ENCODE data around the gene BTRC.

The BTRC gene

GRCh38 chr10:101353692-101354327 lies at the start of gene BTRC:
TSS of gene BTRC (plus strand) at chr10:101354165. CDS start at chr10:101354181, 16 bp downstream.
- TF ChIP-seq, protein P1, sequence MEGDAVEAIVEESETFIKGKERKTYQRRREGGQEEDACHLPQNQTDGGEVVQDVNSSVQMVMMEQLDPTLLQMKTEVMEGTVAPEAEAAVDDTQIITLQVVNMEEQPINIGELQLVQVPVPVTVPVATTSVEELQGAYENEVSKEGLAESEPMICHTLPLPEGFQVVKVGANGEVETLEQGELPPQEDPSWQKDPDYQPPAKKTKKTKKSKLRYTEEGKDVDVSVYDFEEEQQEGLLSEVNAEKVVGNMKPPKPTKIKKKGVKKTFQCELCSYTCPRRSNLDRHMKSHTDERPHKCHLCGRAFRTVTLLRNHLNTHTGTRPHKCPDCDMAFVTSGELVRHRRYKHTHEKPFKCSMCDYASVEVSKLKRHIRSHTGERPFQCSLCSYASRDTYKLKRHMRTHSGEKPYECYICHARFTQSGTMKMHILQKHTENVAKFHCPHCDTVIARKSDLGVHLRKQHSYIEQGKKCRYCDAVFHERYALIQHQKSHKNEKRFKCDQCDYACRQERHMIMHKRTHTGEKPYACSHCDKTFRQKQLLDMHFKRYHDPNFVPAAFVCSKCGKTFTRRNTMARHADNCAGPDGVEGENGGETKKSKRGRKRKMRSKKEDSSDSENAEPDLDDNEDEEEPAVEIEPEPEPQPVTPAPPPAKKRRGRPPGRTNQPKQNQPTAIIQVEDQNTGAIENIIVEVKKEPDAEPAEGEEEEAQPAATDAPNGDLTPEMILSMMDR (IDR thresholded peaks at IDR 0.05) = no peak

DNA sequence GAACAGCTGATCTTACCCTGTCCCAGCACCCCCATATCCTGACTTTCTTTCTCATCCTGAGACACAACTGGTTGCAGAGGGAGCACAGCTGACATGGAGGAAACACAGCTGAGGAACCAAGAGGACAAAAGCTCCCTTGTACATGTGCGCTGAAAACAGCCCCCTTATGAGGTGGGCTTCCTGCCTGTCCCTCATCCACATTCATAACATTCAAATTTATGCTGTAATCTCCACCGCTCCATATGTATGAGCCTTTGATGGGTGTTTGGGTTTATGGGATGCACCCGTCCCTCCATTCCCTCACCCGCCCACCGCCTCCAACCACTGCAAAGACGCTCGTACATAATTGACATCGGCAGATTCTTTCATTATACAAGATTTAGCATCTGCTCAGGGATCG lies 49.6 kb upstream of the BTRC start:
- TF ChIP-seq, protein P1 (IDR thresholded peaks at IDR 0.05) = no peak

GRCh38 chr10:101305320-101306241 lies 48.4 kb upstream of the BTRC start:
- TF ChIP-seq, protein P1 (IDR thresholded peaks at IDR 0.05) = no peak

DNA sequence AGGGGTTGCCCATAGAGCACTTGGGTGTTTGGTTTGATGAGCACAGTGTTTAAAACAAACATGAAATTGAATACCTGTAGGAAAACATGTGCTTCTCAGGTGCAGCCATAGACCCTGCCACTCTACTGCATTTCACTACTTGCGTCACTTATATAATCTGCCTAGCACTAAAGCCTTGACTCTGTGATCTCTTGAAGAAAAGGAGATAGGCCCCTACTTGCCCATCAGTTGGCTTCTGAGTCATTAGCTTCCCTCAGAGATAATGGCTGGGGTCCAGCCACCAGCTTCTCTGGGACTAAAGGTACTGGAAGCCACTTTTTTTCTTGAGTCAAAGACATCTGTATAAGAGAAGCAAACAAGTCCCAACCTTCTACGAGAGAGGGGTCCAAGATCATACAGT lies 45.9 kb upstream of the BTRC start:
- TF ChIP-seq, protein P1 (IDR thresholded peaks at IDR 0.05) = no peak

DNA sequence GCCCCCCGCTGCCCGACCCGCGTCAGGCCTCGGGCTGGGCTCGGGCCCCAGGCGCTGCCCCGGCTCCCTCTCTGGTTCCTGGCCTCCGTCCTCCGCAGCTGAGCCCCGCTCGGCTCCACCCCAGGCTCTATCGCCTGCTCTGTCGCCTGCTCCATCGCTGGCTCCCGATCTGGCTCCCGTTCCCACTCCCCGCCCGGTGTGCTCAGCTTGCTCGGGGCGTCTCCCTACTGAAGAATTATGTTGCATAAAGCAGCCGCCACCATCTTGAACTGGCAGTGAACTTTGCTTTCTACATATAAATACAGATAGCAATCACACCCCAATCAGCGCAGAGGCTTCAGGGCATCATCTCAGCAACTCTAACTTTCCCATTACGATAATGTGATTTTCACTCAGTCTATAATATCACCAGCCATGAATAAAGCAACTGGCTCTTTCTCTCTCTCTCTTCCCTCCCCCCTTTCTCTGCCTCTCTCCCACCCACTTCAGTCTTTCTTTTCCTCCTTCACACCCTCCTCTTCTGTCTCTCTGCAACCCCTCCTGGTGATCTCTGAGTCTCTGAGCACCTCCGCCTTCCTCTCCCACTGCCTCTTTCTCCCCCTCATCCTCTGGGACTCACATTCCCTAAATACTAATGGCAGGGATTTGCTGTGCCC lies 43.3 kb upstream of the BTRC start:
- TF ChIP-seq, protein P1 (IDR thresholded peaks at IDR 0.05) = no peak

DNA sequence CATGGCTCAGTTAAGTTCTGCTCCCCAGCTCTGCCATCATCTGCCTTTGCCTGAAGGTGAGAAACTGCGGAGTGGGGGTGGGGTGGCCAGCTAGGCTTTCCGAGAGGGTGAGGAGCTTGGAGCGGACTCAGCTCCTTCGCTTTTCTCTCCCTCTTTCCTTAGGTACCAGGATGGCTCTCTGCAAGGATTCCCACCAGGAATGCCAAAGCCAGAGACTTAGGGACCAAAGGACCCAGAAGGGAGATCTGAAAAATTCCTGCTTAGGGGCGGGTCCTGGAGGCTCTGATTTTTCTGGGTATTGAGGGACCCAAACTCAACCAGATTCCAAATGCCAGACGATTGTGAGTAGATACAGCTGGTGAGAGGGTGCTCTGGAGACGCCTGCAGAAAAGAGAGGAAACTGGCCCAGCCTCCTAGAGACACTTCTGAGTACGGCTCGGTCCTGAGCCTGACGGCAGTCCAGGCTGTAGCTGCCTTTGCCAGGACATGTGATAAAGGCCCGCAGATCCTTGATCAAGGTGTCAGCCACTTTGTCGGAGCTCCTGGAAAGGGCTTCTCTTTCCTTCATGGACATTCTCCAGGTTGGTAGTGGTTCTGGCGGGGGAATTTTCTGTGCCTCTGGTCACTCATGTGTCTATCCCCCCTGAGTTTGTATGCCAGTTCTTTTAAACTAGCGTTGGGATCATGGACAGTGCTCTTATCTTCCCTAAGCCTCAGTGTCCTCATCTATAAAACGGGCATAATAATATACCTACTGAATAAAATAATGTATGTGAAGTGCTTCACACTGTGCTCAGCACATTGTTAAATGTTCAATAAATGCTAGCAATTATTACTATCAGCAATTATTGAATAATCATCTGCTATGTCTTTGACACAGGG lies 42.5 kb upstream of the BTRC start:
- TF ChIP-seq, protein P1 (IDR thresholded peaks at IDR 0.05) = no peak
